ENCODE measurements around the gene PXDN.
A peak's percentile ranks its signal among the peaks of the same experiment; 100 is the strongest.
"Not testable (repeated sequence)": the region's sequence is repeated elsewhere in the genome, so short reads cannot be mapped to it uniquely, and the experiment has no call there.

Gene PXDN

GRCh38 chr2:1707771-1708418 is 36.4 kb downstream of the PXDN start:
- DNase-seq (ENCODE audit: low spot score) (no peak), FAIRE-seq (no peak)

- not testable (repeated sequence) for DNase-seq (ENCODE audit: low spot score); FAIRE-seq
These were observed 38.0 kb downstream of the PXDN start for GRCh38 chr2:1706089-1706841.

GRCh38 chr2:1705557-1706076 is 38.7 kb downstream of the PXDN start:
- no peak for FAIRE-seq

GRCh38 chr2:1704631-1705556 is 39.4 kb downstream of the PXDN start:
- peak; percentile 25 for DNase-seq (ENCODE audit: low spot score)
- no peak for FAIRE-seq

More at GRCh38 chr2:1705557-1706076, 38.7 kb downstream of the PXDN start:
- DNase-seq (ENCODE audit: low spot score) = no peak

- FAIRE-seq = no peak
- no peak for DNase-seq (ENCODE audit: low spot score)
These were observed 42.1 kb downstream of the PXDN start for GRCh38 chr2:1702186-1702565.

- DNase-seq (ENCODE audit: low spot score) (no peak), FAIRE-seq (no peak)
These were observed 42.6 kb downstream of the PXDN start for GRCh38 chr2:1701556-1702185.

GRCh38 chr2:1701020-1701419 is 43.3 kb downstream of the PXDN start:
- FAIRE-seq (no peak), DNase-seq (ENCODE audit: low spot score) (no peak)

GRCh38 chr2:1700427-1700826 is 43.9 kb downstream of the PXDN start:
- FAIRE-seq; DNase-seq (ENCODE audit: low spot score): not testable (repeated sequence)

GRCh38 chr2:1698188-1698945 is 45.9 kb downstream of the PXDN start:
- DNase-seq (ENCODE audit: low spot score) = no peak
- no peak for FAIRE-seq

GRCh38 chr2:1697601-1698000 is 46.7 kb downstream of the PXDN start:
- DNase-seq (ENCODE audit: low spot score) (no peak), FAIRE-seq (no peak)

- FAIRE-seq = no peak
- no peak for DNase-seq (ENCODE audit: low spot score)
These were observed 47.8 kb downstream of the PXDN start for GRCh38 chr2:1696472-1696871.

GRCh38 chr2:1694371-1695271 is 49.7 kb downstream of the PXDN start:
- DNase-seq (ENCODE audit: low spot score) = no peak
- no peak for FAIRE-seq

- DNase-seq (ENCODE audit: low spot score) (no peak), FAIRE-seq (no peak)
These were observed 50.6 kb downstream of the PXDN start for GRCh38 chr2:1693723-1694122.

- no peak for DNase-seq (ENCODE audit: low spot score)
- FAIRE-seq = no peak
These were observed 52.0 kb downstream of the PXDN start for GRCh38 chr2:1692342-1692741.

GRCh38 chr2:1691366-1691765 is 52.9 kb downstream of the PXDN start:
- FAIRE-seq (no peak), DNase-seq (ENCODE audit: low spot score) (no peak)

GRCh38 chr2:1690056-1690775 is 54.1 kb downstream of the PXDN start:
- DNase-seq (ENCODE audit: low spot score) (no peak), FAIRE-seq (no peak)

GRCh38 chr2:1688859-1689258 is 55.5 kb downstream of the PXDN start:
- DNase-seq (ENCODE audit: low spot score) = no peak

GRCh38 chr2:1688161-1688560 is 56.2 kb downstream of the PXDN start:
- no peak for FAIRE-seq
- no peak for DNase-seq (ENCODE audit: low spot score)

More at GRCh38 chr2:1688859-1689258, 55.5 kb downstream of the PXDN start:
- no peak for FAIRE-seq

- DNase-seq (ENCODE audit: low spot score) (no peak), FAIRE-seq (no peak)
These were observed 57.1 kb downstream of the PXDN start for GRCh38 chr2:1687254-1687653.
